Neuron (in vitro differentiated cells): Measurements from ENCODE around the gene OTOR.

ENCODE experiments used
- H2AFZ ChIP-seq: one replicate; pipeline ENCODE4 v1.6.1; 2013; ENCODE audit warnings: low read depth, mild to moderate bottlenecking, inconsistent platforms, low read length, moderate library complexity
- H3K27me3 ChIP-seq: one replicate; pipeline ENCODE4 v1.6.1; 2013; ENCODE audit warnings: low read length; ENCODE audit not compliant: insufficient read depth
- H3K36me3 ChIP-seq: one replicate; pipeline ENCODE4 v1.6.1; 2013; ENCODE audit warnings: low read length; ENCODE audit not compliant: insufficient read depth
- H3K4me1 ChIP-seq: one replicate; pipeline ENCODE4 v1.6.1; 2013; ENCODE audit warnings: low read length; ENCODE audit not compliant: insufficient read depth
- H3K4me3 ChIP-seq: 2 replicates; pipeline ENCODE4 v1.5.1; 2013; ENCODE audit warnings: mild to moderate bottlenecking, low read length, moderate library complexity
- H3K9me3 ChIP-seq: one replicate; pipeline ENCODE4 v1.6.1; 2013; ENCODE audit warnings: low read length

Gene OTOR

DNA sequence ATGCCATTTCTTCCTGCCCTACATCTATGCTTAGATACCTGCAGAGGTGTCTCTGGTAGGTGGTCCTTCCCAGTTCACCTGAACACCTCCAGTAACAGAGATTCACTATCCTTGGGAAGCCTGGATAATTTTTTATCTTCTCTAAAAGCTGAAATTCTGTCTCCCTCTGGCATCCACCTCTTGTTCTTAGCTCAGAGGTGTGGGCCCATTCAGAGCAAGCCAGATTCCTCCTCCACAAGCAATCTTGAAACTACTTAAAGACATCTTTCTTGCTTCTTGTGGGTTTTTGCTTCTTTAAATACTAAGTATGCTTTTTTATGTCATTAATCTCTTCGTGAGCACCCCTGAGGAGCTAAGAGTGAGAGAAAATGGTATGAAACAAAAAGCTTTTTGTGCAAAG lies 28.7 kb upstream of the OTOR start:
- peaks cover 7% of the 10 kb centered on the region for H3K27me3 ChIP-seq
- no peak overlapping the region for H3K4me3 ChIP-seq
- H3K4me1 ChIP-seq = peaks cover 5% of the 10 kb centered on the region
- H3K36me3 ChIP-seq = no peaks in the 10 kb centered on the region
- no peak overlapping the region for H2AFZ ChIP-seq
- H3K9me3 ChIP-seq = no peaks in the 10 kb centered on the region

DNA sequence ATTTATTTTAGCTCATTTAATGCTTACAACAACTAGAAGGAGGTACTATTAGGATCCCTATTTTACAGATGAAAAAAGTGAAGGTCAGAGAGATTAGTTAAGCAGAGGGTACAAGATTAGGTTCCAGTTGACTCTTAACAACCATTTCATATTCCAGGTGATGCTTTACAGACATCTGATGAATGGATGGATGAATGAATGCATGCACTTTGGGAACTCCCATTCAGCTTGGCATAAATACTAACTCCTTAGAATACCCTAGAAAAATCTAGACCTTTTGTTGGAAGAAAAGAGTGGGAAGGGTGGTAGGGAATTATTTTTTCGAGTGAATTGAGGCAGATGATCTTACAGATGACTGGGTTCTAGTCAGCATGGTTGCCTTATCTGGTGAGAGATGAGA lies 19.1 kb upstream of the OTOR start:
- Histone ChIP-seq H3K4me3 (peak overlapping the region; percentile 92), H2AFZ (peak overlapping the region; percentile 71), H3K4me1 (peaks cover 17% of the 10 kb centered on the region), H3K9me3 (no peaks in the 10 kb centered on the region), H3K27me3 (no peaks in the 10 kb centered on the region), H3K36me3 (peaks cover 23% of the 10 kb centered on the region)

DNA sequence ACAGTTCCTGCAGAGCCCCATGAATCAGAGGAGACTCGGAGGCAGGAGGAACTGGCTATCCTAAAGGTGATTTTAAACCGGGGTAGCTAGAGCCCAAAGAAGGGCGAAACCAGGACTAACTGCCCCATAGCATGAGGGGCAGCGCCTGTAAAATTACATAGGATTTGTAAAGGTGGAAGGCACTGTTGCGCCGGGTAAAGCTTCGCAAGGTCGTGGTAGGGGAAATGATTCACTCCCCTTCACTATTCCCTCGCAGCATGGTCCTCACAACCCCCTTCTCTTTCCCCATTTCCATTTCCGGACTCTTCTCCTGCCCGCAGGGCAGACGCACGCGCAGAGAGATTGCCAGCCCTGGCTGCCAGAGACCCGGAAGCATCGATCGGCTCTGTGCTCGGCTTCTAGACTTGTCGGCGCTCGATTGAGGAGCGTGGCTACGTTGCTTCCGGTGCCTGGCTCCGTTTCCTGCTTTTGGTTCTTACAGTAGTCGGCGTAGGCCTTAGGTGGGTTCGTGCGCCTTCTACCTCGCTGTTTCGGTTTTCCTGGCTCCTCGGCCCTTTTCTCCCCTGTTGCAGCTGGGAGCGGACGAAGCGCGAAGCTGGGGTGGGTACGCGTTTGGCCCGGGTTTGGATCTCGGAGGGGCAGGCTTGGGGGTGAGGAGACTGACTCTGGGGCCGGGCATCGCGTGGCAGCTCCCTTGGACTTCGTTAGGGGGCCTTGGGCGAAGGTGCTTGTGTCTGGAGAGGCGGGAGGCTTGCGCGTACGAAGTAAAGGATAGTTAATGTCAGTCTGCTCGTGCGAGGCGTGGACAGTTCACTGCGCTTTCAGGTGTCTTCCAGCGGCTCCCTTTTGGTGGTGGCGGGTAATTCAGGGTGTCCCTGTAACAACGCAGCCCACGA lies 18.3 kb upstream of the OTOR start, which contains the start of gene SNRPB2:
Gene SNRPB2, plus strand, starts transcription at position 462 of the 896 bp plus-strand sequence. CDS start 1,677 bp downstream, outside the sequence.
- peak within 1 kb of the TSS; percentile 92 for H3K4me3 ChIP-seq
- peaks cover 17% of the 10 kb centered on the region for H3K4me1 ChIP-seq
- peak within 1 kb of the TSS; percentile 71 for H2AFZ ChIP-seq
- no peaks in the 10 kb centered on the region for H3K27me3 ChIP-seq
- no peaks in the 10 kb centered on the region for H3K9me3 ChIP-seq
- H3K36me3 ChIP-seq = peaks cover 29% of the 10 kb centered on the region

DNA sequence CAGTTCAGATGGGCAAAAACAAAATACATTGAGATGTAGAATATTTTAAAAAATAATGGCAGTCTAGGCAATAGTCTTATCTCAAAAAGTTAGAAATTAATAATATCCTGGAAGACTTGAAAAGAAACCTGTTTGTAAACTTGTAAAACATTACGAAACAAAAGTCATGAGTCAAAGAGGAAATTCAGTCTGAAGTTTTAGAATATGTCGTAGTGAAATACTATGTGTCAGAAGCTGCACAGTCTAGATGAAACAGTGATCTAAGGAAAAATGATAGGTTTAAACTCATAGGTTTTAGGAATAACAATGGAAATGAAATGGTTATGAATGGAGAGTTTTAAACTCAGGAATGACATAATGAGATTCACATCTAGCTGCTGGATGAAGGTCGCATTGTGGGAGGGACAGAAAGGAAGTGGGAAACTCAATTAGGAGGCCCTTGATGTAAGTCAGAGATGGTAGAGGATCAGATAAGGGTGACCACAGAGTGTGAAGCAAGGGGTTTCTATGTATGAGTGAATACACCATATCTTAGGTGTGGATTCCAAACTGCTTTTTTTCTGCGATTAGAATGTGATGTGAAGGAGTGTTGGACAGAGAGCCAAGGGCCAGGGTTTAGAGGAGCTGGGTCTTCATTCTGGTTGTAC lies 15.5 kb upstream of the OTOR start:
- Histone ChIP-seq H3K4me3 (no peak overlapping the region), H3K4me1 (peaks cover 17% of the 10 kb centered on the region), H3K27me3 (no peaks in the 10 kb centered on the region), H3K36me3 (peaks cover 53% of the 10 kb centered on the region), H3K9me3 (no peaks in the 10 kb centered on the region), H2AFZ (no peak overlapping the region)

DNA sequence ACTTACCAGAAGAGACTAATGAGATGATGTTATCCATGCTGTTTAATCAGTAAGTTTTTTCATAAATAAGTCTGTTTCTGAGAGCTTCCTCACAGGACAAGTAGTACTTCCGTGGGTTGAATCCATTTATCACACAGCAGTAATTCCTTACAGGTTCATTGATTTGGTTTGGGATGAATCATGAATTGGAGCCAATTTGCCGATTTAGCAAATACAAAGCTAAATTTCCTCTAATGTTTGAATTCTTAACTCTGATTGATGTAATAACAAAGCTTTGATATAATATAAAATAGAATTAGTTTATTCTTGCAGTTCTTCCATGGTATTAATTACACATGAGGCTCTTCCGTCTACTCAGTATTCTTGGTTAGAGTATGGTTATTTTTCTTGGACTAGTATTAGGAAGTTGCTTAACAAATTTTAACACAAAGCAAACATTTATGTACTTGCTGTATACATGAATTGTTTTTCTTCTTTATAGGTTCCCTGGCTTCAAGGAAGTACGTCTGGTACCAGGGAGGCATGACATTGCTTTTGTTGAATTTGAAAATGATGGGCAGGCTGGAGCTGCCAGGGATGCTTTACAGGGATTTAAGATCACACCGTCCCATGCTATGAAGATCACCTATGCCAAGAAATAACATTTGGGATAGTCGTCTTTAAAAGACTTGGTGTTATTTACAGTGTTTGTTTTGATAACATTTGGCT lies 7.6 kb upstream of the OTOR start:
- H2AFZ ChIP-seq = no peak overlapping the region
- no peaks in the 10 kb centered on the region for H3K27me3 ChIP-seq
- no peak overlapping the region for H3K4me3 ChIP-seq
- H3K4me1 ChIP-seq = no peaks in the 10 kb centered on the region
- peaks cover 51% of the 10 kb centered on the region for H3K36me3 ChIP-seq
- no peaks in the 10 kb centered on the region for H3K9me3 ChIP-seq

DNA sequence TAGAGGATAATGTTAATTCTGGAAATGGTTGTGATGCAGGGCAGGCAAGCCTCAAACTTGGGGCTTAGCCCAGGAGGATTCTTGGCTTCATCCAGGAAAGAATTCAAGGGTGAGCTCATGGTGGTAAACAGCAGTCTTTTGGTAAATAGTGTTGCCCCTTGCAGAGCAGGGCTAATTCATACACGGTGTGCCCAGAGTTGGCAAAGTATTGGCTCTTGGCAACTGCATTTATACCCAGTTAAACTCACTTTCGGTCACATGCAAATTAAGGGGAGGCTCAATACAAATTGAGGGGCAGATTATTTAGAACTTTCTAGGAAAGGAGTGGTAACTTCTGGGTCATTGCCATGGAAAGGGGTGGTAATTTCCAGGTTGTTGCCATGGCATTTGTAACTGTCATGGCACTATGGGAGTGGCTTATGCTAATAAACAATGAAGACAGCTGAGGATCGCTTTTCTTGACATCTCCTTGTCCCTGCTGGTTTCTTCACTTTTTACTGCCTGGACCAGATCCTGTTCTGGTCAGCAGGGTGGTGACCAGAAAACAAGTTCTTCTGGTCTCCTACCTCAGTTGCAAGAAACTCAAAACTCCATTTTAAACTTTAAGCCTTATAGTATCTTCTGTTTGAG lies 3.9 kb upstream of the OTOR start:
- no peaks in the 10 kb centered on the region for H3K4me1 ChIP-seq
- H3K36me3 ChIP-seq = peaks cover 29% of the 10 kb centered on the region
- H3K9me3 ChIP-seq = no peaks in the 10 kb centered on the region
- H3K27me3 ChIP-seq = no peaks in the 10 kb centered on the region
- H3K4me3 ChIP-seq = no peak overlapping the region
- H2AFZ ChIP-seq = no peak overlapping the region

DNA sequence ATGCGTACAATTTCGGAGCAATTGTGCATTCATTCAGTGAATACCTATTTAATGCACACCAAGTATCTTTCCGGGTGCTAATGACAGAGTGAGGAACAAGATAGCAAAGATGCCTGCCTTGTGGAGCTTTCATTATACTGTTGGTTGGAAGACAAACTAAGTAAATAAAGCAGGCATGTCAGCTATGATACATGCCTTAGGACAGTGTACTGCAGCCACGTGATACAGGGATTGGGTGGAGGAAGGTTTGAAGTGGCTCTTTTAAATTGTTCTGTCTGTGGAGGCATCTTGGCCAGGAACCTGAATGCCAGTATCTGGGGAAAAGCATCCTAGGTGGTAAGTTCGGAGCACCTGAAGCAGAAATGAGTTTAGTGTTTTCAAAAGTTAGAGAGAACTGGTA lies 3.0 kb upstream of the OTOR start:
- H3K36me3 ChIP-seq = peaks cover 21% of the 10 kb centered on the region
- H2AFZ ChIP-seq = no peak overlapping the region
- H3K4me1 ChIP-seq = no peaks in the 10 kb centered on the region
- H3K27me3 ChIP-seq = no peaks in the 10 kb centered on the region
- H3K4me3 ChIP-seq = no peak overlapping the region
- H3K9me3 ChIP-seq = no peaks in the 10 kb centered on the region

DNA sequence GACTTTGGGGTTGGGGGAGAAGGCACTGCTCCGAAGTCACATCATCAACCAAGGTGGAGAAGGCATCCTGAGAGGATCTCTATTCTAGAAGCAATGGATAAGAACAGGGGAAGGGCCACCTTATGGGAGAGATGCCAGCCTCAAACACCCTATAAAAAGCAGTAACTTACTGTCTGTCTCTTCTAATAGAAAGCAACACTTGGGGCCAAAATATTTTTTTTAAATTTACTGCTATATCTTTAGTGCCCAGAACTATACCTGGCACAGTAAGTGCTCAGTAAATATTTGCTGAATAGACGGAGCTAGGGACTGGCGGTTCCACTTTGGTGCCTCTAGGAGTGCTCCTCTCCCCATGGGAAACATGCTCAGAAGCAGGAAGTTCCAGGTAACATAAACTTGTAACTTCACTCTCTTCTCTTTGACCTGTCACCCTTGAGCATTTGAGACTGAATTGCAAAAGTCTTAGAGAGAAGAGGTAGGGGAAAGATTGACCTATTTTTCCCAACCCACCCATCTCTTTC lies 807 bp upstream of the OTOR start:
- Histone ChIP-seq H2AFZ (no peak overlapping the region), H3K27me3 (no peaks in the 10 kb centered on the region), H3K4me1 (no peaks in the 10 kb centered on the region), H3K36me3 (no peaks in the 10 kb centered on the region), H3K4me3 (no peak overlapping the region), H3K9me3 (no peaks in the 10 kb centered on the region)

DNA sequence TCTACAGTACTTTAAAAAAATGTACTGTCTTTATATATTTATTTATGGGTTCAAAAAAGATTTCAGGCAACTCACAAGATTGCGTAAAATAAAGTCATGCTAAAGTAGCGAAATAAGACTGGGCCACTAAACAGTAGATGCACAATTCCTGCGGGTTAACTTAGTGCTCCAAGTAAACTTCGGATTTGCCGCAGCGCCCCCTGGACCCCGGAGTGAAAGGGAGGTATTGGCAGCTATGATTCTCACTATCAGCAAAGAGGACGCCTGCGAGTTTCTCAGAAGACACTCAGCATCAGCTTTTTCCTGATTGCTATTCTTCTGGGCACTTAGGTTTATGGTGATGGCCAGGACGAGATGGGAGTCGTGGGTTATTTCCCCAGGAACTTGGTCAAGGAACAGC lies 1.4 kb downstream of the OTOR start:
- Histone ChIP-seq H3K4me3 (no peak overlapping the region), H3K9me3 (no peaks in the 10 kb centered on the region), H3K27me3 (no peaks in the 10 kb centered on the region), H3K36me3 (no peaks in the 10 kb centered on the region), H2AFZ (no peak overlapping the region), H3K4me1 (no peaks in the 10 kb centered on the region)

DNA sequence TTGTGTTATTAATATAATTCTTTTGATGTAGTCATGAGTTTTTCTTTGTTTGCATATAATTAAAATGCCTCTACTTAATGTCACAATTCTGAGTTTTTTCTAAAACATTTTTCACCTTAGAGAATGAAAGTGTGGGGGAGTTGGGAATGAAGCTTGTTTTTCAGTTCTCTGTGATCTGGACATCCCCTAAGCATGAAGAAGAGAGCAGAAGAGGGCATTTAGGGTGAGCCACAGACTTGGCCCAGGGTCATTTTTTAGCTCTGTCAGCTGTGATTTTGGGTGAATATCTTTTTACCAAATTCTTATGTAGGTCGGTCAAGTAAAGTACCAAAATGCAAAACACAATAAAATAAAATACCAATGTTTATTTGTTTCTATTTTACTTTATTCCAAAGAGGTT lies 3.9 kb downstream of the OTOR start:
- H2AFZ ChIP-seq = no peak overlapping the region
- H3K27me3 ChIP-seq = no peaks in the 10 kb centered on the region
- H3K4me1 ChIP-seq = no peaks in the 10 kb centered on the region

DNA sequence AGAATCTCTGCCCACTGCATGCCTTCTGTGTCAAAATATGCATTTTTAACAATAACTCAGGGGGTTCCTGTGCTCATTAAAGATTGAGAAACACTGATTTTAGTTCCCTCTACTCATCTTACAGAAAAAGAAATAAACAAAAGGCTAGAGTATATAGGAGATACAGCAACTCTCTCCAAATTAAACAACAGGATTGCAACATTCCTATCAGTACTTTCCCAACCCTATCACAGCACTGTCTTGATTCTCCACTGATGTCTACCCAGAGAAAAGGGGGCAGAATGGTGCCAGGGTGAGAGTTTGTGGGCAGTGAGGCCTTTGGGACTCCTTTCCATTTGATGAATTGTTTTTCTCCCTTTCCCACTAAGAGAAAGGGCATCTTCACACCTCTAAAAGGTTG lies 4.7 kb downstream of the OTOR start:
- Histone ChIP-seq H3K36me3 (no peaks in the 10 kb centered on the region), H2AFZ (no peak overlapping the region), H3K4me3 (no peak overlapping the region), H3K4me1 (no peaks in the 10 kb centered on the region), H3K9me3 (peaks cover 10% of the 10 kb centered on the region), H3K27me3 (no peaks in the 10 kb centered on the region)

More for the DNA sequence above, 3.9 kb downstream of the OTOR start:
- Histone ChIP-seq H3K36me3 (no peaks in the 10 kb centered on the region), H3K9me3 (peaks cover 10% of the 10 kb centered on the region), H3K4me3 (no peak overlapping the region)

DNA sequence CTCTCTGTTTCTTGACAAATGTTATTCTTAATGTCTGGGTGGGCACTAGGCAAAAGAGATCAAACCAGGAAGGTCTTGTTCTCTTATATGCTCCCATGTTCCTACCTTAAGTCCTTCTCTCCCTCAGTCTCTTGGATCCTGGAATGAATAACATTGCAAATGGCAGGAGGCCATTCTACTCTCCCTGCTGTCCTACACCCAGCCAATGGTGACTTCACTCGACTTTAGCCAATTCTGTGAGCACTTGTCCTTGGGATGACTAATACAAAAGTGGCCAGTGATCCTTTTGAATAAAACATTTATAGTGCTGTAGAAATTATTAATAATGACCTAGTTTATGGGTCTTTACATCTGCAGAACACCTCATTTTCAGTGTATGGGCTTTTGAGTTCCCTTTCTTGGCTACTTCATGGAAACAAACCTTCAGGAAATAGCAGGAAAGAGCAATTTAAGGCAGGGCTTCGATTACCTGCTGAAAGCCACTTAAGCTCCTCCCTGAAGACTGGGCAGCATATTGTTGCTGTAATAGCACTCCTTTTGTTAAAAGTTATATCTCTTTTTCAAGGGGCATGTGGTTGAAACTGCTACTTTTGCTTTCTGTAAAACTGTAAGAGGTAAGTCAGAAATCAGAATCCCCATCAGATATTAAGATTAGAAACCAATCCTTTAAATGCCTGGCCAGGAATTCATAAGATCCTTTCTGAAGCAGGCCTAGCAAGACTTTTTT lies 10.5 kb downstream of the OTOR start:
- Histone ChIP-seq H3K9me3 (peaks cover 10% of the 10 kb centered on the region), H3K4me3 (no peak overlapping the region), H3K4me1 (peaks cover 32% of the 10 kb centered on the region), H3K36me3 (no peaks in the 10 kb centered on the region), H2AFZ (no peak overlapping the region), H3K27me3 (no peaks in the 10 kb centered on the region)
